Lung (tissue), 12 donors: Measurements from ENCODE around the gene PRR36. TPM values are rescaled to one million over a fixed set of nuclear protein-coding genes. Genes with fewer than 3 reads are reported as not detected.

Experiments used
- ATAC-seq: fragments of 200-7000 bp; cut with Tn5 transposase; one replicate; pipeline ENCODE4 v1.9.1; 2020; ENCODE audit warnings: moderate number of reproducible peaks; ENCODE audit not compliant: insufficient read depth, low FRiP score
- DNase-seq, 3 donors: peaks; one replicate each; pipeline ENCODE4 v3.0.0-alpha.2; 2013 to 2017
- H3K27ac ChIP-seq, 2 donors: one replicate each; pipeline ENCODE4 v1.5.1; 2013; ENCODE audit warnings: mild to moderate bottlenecking in 2 of 2, moderate library complexity in 2 of 2, control low read depth in 1 of 2, inconsistent platforms in 1 of 2, low read depth in 1 of 2, low read length in 1 of 2
- H3K27me3 ChIP-seq, 3 donors: one replicate each; pipeline ENCODE4 v1.5.1; 2013; ENCODE audit warnings: low read length in 2 of 3; ENCODE audit not compliant: control insufficient read depth in 3 of 3, insufficient read depth in 3 of 3
- H3K36me3 ChIP-seq, 4 donors: one replicate each; pipeline ENCODE4 v1.5.1; 2013; ENCODE audit warnings: low read length in 4 of 4, mild to moderate bottlenecking in 1 of 4, moderate library complexity in 1 of 4; ENCODE audit not compliant: control insufficient read depth in 4 of 4, insufficient read depth in 4 of 4
- H3K4me1 ChIP-seq, 5 donors: one replicate each; pipeline ENCODE4 v1.5.1; 2013; ENCODE audit warnings: low read length in 5 of 5, mild to moderate bottlenecking in 2 of 5, moderate library complexity in 1 of 5; ENCODE audit not compliant: control insufficient read depth in 5 of 5, insufficient read depth in 5 of 5
- H3K4me3 ChIP-seq: one replicate; pipeline ENCODE4 v1.5.1; 2013; ENCODE audit warnings: mild to moderate bottlenecking, control low read depth, moderate library complexity
- H3K9ac ChIP-seq, 2 donors: one replicate each; pipeline ENCODE4 v1.5.1; 2013; ENCODE audit warnings: low read length in 2 of 2, control low read depth in 1 of 2; ENCODE audit not compliant: insufficient read depth in 1 of 2
- H3K9me3 ChIP-seq, 4 donors: one replicate each; pipeline ENCODE4 v1.5.1; 2013; ENCODE audit warnings: low read length in 3 of 4, mild to moderate bottlenecking in 1 of 4, moderate library complexity in 1 of 4; ENCODE audit not compliant: control insufficient read depth in 4 of 4, insufficient read depth in 3 of 4
- CTCF ChIP-seq: IDR thresholded peaks from 2 replicates; pipeline ENCODE4 v1.5.1; 2012; ENCODE audit warnings: mild to moderate bottlenecking; ENCODE audit errors: control extremely low read depth, extremely low read depth
- WGBS, 2 donors: extraction: QIAGEN DNeasy Blood & Tissue Kit; methylation state at CpG; one replicate each; pipeline ENCODE4 v1.1.7; 2013; 5-methylcytosine and 5-hydroxymethylcytosine counted together
- polyA plus RNA-seq, 2 donors: library from polyadenylated mRNA; stranded (reverse); fragments of 200-250 nt; gene quantifications; one replicate each; pipeline ENCODE4 v1.2.1, GENCODE V29; 2013
- total RNA-seq, 2 donors: library from RNA; depleted of rRNA in 1 of 2; stranded (reverse); fragments of >200 nt in 1 of 2; gene quantifications; one replicate each; pipeline ENCODE4 v1.2.1, GENCODE V29; 2014 to 2021
- donor health status: control.
- donor health status: control.
- donor health status: Bipolar disorder and iron deficiency.
- donor health status: healthy.
- donor health status: DM: yes; HTN: yes; CAD: no.

The PRR36 gene
- total and polyA plus RNA-seq, 4 donors: 0.30 to 3.4 (median 1.1) TPM

DNA sequence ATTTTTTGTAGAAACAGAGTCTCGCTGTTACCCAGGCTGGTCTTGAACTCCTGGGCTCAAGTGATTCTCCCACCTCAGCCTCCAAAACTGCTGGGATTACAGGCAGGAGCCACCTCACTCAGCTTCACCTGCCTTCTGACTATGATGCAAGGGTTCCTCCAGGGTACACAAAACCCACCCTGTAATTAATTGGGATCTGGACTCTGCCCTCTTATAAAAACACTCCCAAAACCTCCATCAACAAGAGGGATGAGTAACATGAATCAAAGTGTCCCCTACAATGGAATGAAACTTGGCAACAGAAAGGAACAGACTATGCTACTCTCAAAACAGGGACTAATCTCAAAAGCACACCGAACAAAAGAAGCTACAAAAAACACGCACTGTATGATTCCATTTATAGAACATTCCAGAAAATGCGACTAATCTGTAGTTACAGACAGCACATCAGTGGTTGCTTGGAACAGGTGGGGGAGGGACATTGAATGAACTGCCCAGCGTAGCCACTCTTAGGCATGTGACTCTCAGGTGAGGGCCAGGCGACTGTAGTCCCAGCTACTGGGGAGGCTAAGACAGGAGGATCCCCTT, 3.2 kb upstream of the PRR36 start:
- H3K4me1 ChIP-seq: peaks cover 0 to 8% (median 0%) of the 10 kb centered on the region in 5 donors
- H3K27me3 ChIP-seq: peaks cover 0 to 16% (median 16%) of the 10 kb centered on the region in 3 donors
- 82 to 90% methylated on average over 6 of the region's 6 CpGs for WGBS, 2 donors
- ATAC-seq: no peak
- no peak overlapping the region for H3K9ac ChIP-seq
- DNase-seq: no peak
- TF ChIP-seq CTCF: no peak
- H3K27ac ChIP-seq: no peak overlapping the region
- H3K4me3 ChIP-seq: no peak overlapping the region
- no peaks in the 10 kb centered on the region for H3K36me3 ChIP-seq
- H3K9me3 ChIP-seq: peaks cover 0 to 2% (median 0%) of the 10 kb centered on the region in 4 donors

GRCh38 chr19:7874897-7875273, 695 bp upstream of the PRR36 start:
- Histone ChIP-seq H3K27me3 (peaks cover 0 to 16% (median 16%) of the 10 kb centered on the region in 3 donors), H3K4me3 (no peak overlapping the region)

GRCh38 chr19:7873304-7874075, 700 bp downstream of the PRR36 start:
- no peak for TF ChIP-seq CTCF
- ATAC-seq (no peak), DNase-seq (no peak)
- H3K9ac ChIP-seq: no peak overlapping the region
- H3K4me3 ChIP-seq: no peak overlapping the region
- H3K36me3 ChIP-seq: no peaks in the 10 kb centered on the region
- H3K27me3 ChIP-seq: peaks cover 0 to 16% (median 16%) of the 10 kb centered on the region in 3 donors
- no peak overlapping the region for H3K27ac ChIP-seq
- H3K9me3 ChIP-seq: no peaks in the 10 kb centered on the region
- H3K4me1 ChIP-seq: peaks cover 0 to 30% (median 12%) of the 10 kb centered on the region in 5 donors
- WGBS, 2 donors: 18 to 22% methylated on average over 43 to 53 of the region's 53 CpGs

More at GRCh38 chr19:7874897-7875273, 695 bp upstream of the PRR36 start:
- TF ChIP-seq CTCF: no peak
- no peaks in the 10 kb centered on the region for H3K36me3 ChIP-seq
- H3K9me3 ChIP-seq: no peaks in the 10 kb centered on the region
- WGBS, 2 donors: 31 to 37% methylated on average over 12 of the region's 12 CpGs
- DNase-seq (no peak), ATAC-seq (no peak)
- no peak overlapping the region for H3K27ac ChIP-seq
- H3K4me1 ChIP-seq: peaks cover 0 to 17% (median 6%) of the 10 kb centered on the region in 5 donors
- no peak overlapping the region for H3K9ac ChIP-seq
